HepG2 (cell line): Measurements from ENCODE around the gene NFS1. TPM values are rescaled to one million over a fixed set of nuclear protein-coding genes. Genes with fewer than 3 reads are reported as not detected.

Experiments
- BRCA1 ChIP-seq: sonication (generic); formaldehyde crosslinking; IDR thresholded peaks from 2 replicates; pipeline ENCODE4 v1.4.0; 2020; ENCODE audit warnings: missing genetic modification reagents
- FOXJ3 ChIP-seq: sonication (generic); formaldehyde crosslinking; IDR thresholded peaks from 2 replicates; pipeline ENCODE4 v1.4.0; 2020; ENCODE audit warnings: missing genetic modification reagents, mild to moderate bottlenecking, borderline replicate concordance
- GMEB1 ChIP-seq: sonication (generic); formaldehyde crosslinking; IDR thresholded peaks from 2 replicates; pipeline ENCODE4 v1.5.1; 2020; ENCODE audit warnings: missing genetic modification reagents, mild to moderate bottlenecking, borderline replicate concordance
- HDAC6 ChIP-seq: fragments of 200-600 bp; sonication (generic); IDR thresholded peaks from 2 replicates; pipeline ENCODE4 v1.7.0; 2017; ENCODE audit warnings: mild to moderate bottlenecking, antibody characterized with exemption, low read length, low read depth
- HIVEP1 ChIP-seq: sonication (generic); formaldehyde crosslinking; IDR thresholded peaks from 2 replicates; pipeline ENCODE4 v1.4.0; 2020; ENCODE audit warnings: mild to moderate bottlenecking, missing genetic modification reagents
- JDP2 ChIP-seq: sonication (generic); formaldehyde crosslinking; IDR thresholded peaks from 2 replicates; pipeline ENCODE4 v1.8.1; 2022; ENCODE audit warnings: missing genetic modification reagents, borderline replicate concordance
- PRDM15 ChIP-seq: sonication (generic); formaldehyde crosslinking; IDR thresholded peaks from 2 replicates; pipeline ENCODE4 v1.4.0; 2020; ENCODE audit warnings: missing genetic modification reagents
- PTBP1 ChIP-seq: fragments of 200-400 bp; formaldehyde crosslinking; IDR thresholded peaks from 2 replicates; pipeline ENCODE4 v1.6.1; 2018; ENCODE audit warnings: low read length, low read depth; ENCODE audit not compliant: poor library complexity, severe bottlenecking
- RCOR2 ChIP-seq: IDR thresholded peaks from 2 replicates; pipeline ENCODE4 v1.6.1; 2016; ENCODE audit warnings: missing biosample characterization, missing genetic modification reagents
- RFXANK ChIP-seq: IDR thresholded peaks from 2 replicates; pipeline ENCODE4 v1.6.1; 2016
- TCF7L2 ChIP-seq: IDR thresholded peaks from 2 replicates; pipeline ENCODE4 v1.6.1; 2011; ENCODE audit warnings: mild to moderate bottlenecking, low read depth, low read length, moderate library complexity
- TOPORS ChIP-seq: sonication (generic); formaldehyde crosslinking; IDR thresholded peaks from 2 replicates; pipeline ENCODE4 v1.8.0; 2023; ENCODE audit warnings: mild to moderate bottlenecking, missing genetic modification reagents
- ZEB1 ChIP-seq: IDR thresholded peaks from 2 replicates; pipeline ENCODE4 v1.6.1; 2012; ENCODE audit warnings: mild to moderate bottlenecking, low read depth, inconsistent platforms; ENCODE audit not compliant: insufficient replicate concordance
- ZNF232 ChIP-seq: sonication (generic); formaldehyde crosslinking; IDR thresholded peaks from 2 replicates; pipeline ENCODE4 v1.4.0; 2020; ENCODE audit warnings: missing genetic modification reagents, borderline replicate concordance
- ZNF253 ChIP-seq: sonication (generic); formaldehyde crosslinking; IDR thresholded peaks from 2 replicates; pipeline ENCODE4 v1.8.0; 2022; ENCODE audit warnings: mild to moderate bottlenecking, missing genetic modification reagents, borderline replicate concordance
- ZNF292 ChIP-seq: sonication (generic); formaldehyde crosslinking; IDR thresholded peaks from 2 replicates; pipeline ENCODE4 v1.8.1; 2022; ENCODE audit warnings: mild to moderate bottlenecking, low read depth, missing genetic modification reagents, borderline replicate concordance
- ZNF317 ChIP-seq: sonication (generic); formaldehyde crosslinking; IDR thresholded peaks from 2 replicates; pipeline ENCODE4 v1.5.0; 2020; ENCODE audit warnings: mild to moderate bottlenecking, missing genetic modification reagents
- ZNF543 ChIP-seq: sonication (generic); formaldehyde crosslinking; IDR thresholded peaks from 2 replicates; pipeline ENCODE4 v1.4.0; 2020; ENCODE audit warnings: mild to moderate bottlenecking, missing genetic modification reagents
- ZNF605 ChIP-seq: sonication (generic); formaldehyde crosslinking; IDR thresholded peaks from 2 replicates; pipeline ENCODE4 v1.8.0; 2022; ENCODE audit warnings: mild to moderate bottlenecking, missing genetic modification reagents
- ZNF616 ChIP-seq: sonication (generic); formaldehyde crosslinking; IDR thresholded peaks from 2 replicates; pipeline ENCODE4 v1.5.0; 2020; ENCODE audit warnings: low read depth, mild to moderate bottlenecking, missing genetic modification reagents
- ZNF670 ChIP-seq: sonication (generic); formaldehyde crosslinking; IDR thresholded peaks from 2 replicates; pipeline ENCODE4 v1.8.0; 2022; ENCODE audit warnings: mild to moderate bottlenecking, missing genetic modification reagents, borderline replicate concordance
- ZNF800 ChIP-seq: sonication (generic); formaldehyde crosslinking; IDR thresholded peaks from 2 replicates; pipeline ENCODE4 v1.4.0; 2020; ENCODE audit warnings: missing genetic modification reagents
- polyA plus RNA-seq, 8 experiments: library from polyadenylated mRNA; depleted of rRNA in 3 of 8; stranded (reverse) in 7 of 8; unstranded in 1 of 8; fragments of >200 nt; fragmentation: Illumina TruSeq in 4 of 8; extraction: Trizol in 4 of 8; gene quantifications; 2 replicates each; pipeline versions ENCODE4 v1.2.1 to v1.2.3, GENCODE V29; 2011 to 2016; ENCODE audit warnings: low read depth in 4 of 8, missing spikeins in 1 of 8, mixed read lengths in 1 of 8; ENCODE audit not compliant: insufficient read depth in 1 of 8
- total RNA-seq, 5 experiments: library from RNA; depleted of rRNA; stranded (reverse); fragments of >200 nt; fragmentation: Illumina TruSeq; extraction: Trizol; gene quantifications; 2 replicates each; pipeline ENCODE4 v1.2.3, GENCODE V29; 2016; ENCODE audit warnings: low read depth in 1 of 5

Gene NFS1
- total and polyA plus RNA-seq, 2 of the 13 experiments (the other 11 are each of a cell fraction or from before 2014, with no cell fraction given) = 65.9 to 88.1 TPM

GRCh38 chr20:35699127-35699956 is at the start of gene NFS1, which contains the start of gene ROMO1 (continued):
- TF ChIP-seq ZNF800 (peak; percentile 86), PRDM15 (CRISPR knock-in tag) (peak; percentile 73), HIVEP1 (CRISPR knock-in tag) (peak; percentile 97), RCOR2 (no peak; the same call in 1 of the 2 replicates), ZNF292 (CRISPR knock-in tag) (peak; percentile 86; the same call in 1 of the 2 replicates), ZNF605 (CRISPR knock-in tag) (peak; percentile 99), ZNF253 (CRISPR knock-in tag) (peak; percentile 84; the same call in 1 of the 2 replicates), ZNF317 (CRISPR knock-in tag) (peak; percentile 95), ZNF670 (peak; percentile 91; the same call in 1 of the 2 replicates), GMEB1 (peak; percentile 95), RFXANK (CRISPR knock-in tag) (peak; percentile 66; the same call in 1 of the 2 replicates), PTBP1 (no peak), TOPORS (CRISPR knock-in tag) (peak; percentile 99), ZEB1 (peak; percentile 78), FOXJ3 (CRISPR knock-in tag) (peak; percentile 70; the same call in 1 of the 2 replicates), TCF7L2 (no peak), ZNF232 (CRISPR knock-in tag) (peak; percentile 88), BRCA1 (CRISPR knock-in tag) (peak; percentile 97), ZNF543 (peak; percentile 54; the same call in 1 of the 2 replicates), JDP2 (peak; percentile 61; the same call in 1 of the 2 replicates), ZNF616 (CRISPR knock-in tag) (peak; percentile 88), HDAC6 (peak; percentile 89; the same call in 1 of the 2 replicates)
